Measurements from ENCODE around the gene ACSM6.
"Not testable (repeated sequence)": the region's sequence is repeated elsewhere in the genome, so short reads cannot be mapped to it uniquely, and the experiment has no call there.

Gene ACSM6

GRCh38 chr10:95193944-95194343 lies at the start of gene ACSM6:
Gene ACSM6 (plus strand): TSS chr10:95194238. CDS start chr10:95194486, 248 bp downstream.
- no peak for DNase-seq (ENCODE audit: low read depth in 1 of 2, low spot score in 1 of 2)

DNA sequence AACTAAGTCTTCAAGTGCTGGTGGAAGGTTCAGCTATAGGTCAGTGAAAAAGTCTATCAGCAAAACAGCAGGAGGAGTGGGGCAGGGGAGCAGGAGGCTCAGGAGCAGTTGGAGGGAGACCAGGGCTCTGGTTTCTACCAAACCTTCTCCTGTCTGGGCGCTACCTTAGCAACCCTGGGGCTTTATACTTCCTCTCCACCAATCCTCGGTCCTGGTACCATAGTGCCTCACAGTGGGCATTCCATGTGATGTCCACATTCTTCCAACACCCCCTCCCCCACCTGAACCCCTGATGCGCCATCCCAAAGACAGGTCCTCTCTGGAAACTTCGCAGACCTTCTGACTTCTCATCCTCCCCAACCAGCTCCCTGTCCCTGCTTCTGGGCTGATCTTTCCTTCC lies 25.3 kb upstream of the ACSM6 start:
- DNase-seq (ENCODE audit: low read depth in 1 of 2, low spot score in 1 of 2): no peak

DNA sequence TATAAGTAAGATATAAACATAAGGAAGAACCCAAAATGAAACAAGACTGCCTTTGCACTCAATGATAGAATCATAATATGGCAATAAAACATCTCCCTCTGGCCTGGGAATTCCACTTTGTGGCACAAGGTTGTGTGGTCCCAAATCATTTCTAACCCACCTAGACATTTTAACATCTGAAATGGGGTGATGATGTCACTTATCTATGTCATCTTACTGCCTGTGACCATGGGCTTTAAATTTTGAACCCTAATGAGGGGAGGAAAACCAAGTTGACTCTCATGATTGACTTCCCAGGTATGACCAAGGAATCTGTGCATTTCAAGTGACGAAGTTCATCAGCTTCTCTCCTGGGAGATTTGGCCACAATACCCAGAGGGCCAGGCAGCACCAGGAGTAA lies 24.5 kb upstream of the ACSM6 start:
- no peak for DNase-seq (ENCODE audit: low read depth in 1 of 2, low spot score in 1 of 2)

DNA sequence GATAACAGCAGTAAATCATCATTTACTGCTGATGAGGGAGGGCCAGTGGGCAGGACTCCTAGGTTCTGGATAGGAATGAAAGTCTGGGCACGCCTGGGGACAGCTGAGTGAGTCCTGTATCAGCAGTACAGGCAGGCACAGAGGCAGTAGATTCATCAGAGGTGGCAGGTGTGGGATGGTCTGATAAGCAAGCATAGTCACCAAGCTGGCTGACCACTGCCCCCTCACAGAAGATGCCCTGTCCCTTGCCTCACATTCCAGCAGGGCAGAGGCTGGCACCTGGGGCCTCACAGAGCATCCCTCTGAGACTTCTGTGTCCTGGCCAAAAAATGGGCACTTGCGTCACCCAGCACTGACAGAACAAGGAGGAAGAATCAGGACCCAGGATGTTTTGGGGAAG lies 23.2 kb upstream of the ACSM6 start:
- DNase-seq (ENCODE audit: low read depth in 1 of 2, low spot score in 1 of 2): no peak

DNA sequence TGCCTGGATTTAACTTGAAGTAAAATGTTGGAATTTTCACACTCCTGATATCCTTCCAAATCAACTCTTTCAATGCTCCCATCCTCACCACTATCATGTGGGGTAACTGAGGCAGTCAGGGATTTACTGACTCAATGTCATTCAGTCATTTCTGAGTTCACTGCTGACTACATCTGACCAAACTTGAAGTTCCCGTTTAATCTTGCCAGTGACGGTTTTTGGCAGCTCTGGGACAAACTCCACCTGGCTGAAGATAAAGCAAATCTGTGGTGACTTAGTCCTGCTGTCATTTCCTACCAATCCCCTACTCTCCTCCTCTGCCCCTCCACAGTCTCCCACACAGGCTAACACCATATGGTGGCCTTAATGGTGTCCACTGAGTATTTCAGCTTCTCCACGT lies 22.7 kb upstream of the ACSM6 start:
- no peak for DNase-seq (ENCODE audit: low read depth in 1 of 2, low spot score in 1 of 2)

- no peak for DNase-seq (ENCODE audit: low read depth in 1 of 2, low spot score in 1 of 2)
Observed at GRCh38 chr10:95172851-95173250, 21.2 kb upstream of the ACSM6 start.

GRCh38 chr10:95176101-95176500 lies 17.9 kb upstream of the ACSM6 start:
- DNase-seq (ENCODE audit: low read depth in 1 of 2, low spot score in 1 of 2): no peak

GRCh38 chr10:95177429-95177828 lies 16.6 kb upstream of the ACSM6 start:
- no peak for DNase-seq (ENCODE audit: low read depth in 1 of 2, low spot score in 1 of 2)

DNA sequence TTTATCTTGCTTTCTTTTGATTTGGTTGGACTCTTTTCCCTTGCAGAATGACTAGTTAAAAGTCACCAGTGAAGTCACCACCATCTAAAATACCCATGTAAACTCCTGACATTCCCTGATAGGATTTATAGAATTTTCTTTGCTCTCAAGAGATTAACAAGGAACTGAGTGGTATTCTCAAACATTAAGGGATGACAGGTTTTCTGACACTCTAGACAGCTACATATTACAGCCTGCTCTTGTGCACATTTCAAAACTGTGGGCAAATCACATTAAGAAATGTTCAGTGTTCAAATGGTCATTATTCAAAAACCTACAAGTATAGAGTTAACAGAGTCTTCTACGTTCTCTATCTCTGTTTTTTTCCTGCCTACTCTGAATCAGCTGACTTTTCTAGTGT lies 15.8 kb upstream of the ACSM6 start:
- DNase-seq (ENCODE audit: low read depth in 1 of 2, low spot score in 1 of 2): no peak

DNA sequence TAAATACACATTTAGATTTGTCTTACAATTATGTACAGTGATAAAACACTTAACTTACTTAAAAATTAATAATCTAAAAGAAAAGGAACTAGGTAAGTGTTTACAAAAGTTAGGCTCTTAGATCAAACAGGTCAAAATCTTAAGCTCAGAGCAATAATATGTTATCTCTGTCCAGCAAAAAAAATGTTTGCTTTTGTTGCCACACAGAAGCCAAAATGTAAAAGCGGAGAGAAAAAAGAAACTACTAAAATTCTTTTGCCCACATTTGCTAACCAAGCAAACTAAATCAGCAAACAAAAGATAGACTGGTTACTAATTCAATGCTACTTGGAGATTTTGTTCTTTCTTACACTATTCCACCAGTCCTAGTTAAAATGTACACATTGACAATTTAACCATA lies 15.2 kb upstream of the ACSM6 start:
- no peak for DNase-seq (ENCODE audit: low read depth in 1 of 2, low spot score in 1 of 2)

DNA sequence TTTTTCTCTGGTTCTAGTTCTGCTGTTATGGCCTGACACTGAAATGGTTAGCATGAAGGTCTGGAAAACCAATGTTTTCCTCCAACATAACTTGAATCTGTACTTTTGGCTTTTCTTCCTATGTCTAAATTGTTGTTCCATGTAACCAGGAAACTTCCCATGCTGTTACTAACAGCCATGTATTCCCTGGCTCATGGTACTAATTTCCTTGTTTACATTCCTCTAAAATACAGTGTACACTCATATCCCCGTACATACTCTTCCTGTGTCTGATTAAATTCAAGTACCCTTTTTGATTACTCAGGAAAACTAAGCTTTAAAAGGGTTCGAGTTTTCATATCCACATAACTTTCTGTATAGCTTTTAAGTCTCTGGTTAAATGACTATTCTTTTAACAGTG lies 12.3 kb upstream of the ACSM6 start:
- no peak for DNase-seq (ENCODE audit: low read depth in 1 of 2, low spot score in 1 of 2)

DNA sequence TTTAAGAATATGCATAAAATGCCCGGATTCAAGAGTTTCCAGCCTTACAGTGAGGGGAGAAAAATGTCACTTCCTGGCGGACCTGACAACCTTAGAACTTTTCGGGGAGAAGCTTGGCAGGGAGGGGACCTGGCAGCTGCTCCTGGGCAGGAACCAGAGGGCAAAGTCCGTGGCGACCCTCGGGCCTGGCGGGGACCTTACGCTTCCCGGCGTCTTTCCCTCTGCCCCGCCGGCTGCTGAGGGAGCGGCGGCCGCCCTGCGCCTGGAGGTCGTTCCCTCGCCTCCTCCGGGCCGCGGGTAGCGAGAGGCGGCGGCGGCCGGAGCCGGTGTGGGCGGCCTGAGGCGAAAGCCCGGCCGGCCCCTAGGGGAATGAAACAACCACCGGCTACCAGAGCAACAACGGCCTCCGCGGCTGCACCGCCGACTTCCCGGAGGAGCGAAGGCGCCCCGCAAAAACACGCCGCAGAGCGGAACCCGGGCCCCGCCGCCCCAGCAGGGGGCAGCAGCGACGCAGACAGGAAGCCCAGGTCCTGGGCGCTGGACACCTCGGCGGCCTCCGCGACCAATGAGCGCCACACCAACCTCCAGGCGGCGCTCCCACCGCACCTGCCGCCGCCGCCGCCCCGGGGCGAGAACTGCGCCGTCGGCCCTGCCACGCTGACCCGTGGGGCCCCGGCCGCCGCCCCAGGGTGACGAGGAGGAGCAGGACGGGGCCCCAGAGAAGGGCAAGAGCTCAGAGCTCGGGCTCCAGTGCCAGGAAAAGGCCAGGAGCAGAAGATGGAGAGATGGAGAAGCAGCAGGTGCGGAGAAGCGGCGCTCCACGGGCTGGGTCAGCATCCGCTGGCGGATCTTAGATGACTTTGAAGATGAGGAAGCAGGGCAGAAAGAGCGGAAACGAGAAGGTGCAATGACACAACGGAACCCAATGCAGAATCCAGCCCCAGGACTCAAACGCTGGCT lies 10.5 kb upstream of the ACSM6 start:
- peak; percentile 29 to 50 for DNase-seq (ENCODE audit: low read depth in 1 of 2, low spot score in 1 of 2)

DNA sequence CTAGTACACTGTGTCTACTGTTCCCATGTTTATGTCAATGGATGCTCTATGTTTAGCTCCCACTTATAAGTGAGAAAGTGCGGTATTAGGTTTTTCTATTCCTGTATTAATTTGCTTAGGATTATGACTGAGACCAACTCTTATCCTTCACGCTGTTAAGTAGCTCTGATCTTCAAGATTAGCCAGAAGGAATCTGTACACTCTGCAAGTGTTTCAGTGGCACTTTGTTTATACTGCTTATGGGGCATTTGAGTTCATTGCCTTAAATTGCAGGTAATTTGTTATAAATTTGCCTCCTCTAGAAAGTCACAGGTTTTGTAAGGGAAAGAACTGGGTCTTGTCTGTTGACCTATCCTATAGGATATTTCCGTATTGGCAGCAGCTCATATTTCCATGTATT lies 6.4 kb upstream of the ACSM6 start:
- DNase-seq (ENCODE audit: low read depth in 1 of 2, low spot score in 1 of 2): no peak

- no peak for DNase-seq (ENCODE audit: low read depth in 1 of 2, low spot score in 1 of 2)
Observed at GRCh38 chr10:95188593-95188992, 5.4 kb upstream of the ACSM6 start.

DNA sequence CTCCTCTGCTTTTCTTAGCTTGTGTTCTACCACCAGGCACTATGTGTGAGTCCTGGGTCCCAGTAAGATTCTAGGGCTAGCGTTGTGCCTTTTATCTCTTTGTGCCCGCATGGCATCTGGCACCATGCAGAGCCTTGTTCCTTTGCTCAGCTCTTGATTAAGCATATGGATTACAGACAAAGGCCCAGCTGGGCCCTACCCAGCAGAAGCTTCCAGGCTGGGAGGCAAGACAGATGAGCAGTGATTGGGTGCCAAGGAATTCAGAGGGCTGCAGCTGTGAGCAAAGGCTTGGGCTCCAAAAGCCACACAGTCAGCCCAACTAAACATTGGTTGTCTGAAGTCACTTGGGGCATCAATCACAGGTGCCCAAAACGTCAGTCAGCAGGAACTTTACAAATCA lies 2.0 kb downstream of the ACSM6 start:
- DNase-seq (ENCODE audit: low read depth in 1 of 2, low spot score in 1 of 2): no peak

DNA sequence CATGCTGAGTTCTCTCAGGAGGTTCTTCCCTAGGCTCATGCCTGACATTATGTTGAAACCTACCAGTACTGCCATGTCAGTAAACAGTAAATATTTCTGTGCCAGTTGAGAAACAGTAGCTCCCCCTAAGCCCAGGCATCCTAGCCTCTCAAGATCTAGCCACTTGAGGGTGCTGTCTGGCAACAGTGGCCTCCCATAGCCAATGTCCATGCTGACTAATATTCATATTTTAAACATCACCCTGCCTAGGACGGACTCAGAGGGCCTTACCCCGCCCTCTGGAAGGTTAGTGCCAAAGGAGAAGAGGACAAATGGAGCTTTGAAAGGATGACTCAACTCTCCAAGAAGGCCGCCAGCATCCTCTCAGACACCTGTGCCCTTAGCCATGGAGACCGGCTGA lies 7.7 kb downstream of the ACSM6 start:
- no peak for DNase-seq (ENCODE audit: low read depth in 1 of 2, low spot score in 1 of 2)

DNA sequence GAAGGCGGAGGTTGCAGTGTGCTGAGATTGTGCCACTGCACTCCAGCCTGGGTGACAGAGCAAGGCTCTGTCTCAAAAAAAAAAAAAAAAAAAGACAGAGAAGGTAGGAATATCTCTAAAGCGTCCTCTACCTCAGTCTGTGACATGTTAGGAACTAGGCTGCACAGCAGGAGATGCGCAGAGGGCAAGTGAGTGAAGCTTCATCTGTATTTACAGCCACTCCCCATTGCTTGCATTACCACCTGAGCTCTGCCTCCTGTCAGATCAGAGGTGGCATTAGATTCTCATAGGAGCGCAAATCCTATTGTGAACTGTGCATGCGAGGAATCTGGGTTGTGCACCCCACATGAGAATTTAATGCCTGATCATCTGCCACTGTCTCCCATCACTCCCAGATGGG lies 8.8 kb downstream of the ACSM6 start:
- DNase-seq (ENCODE audit: low read depth in 1 of 2, low spot score in 1 of 2): not testable (repeated sequence)

- no peak for DNase-seq (ENCODE audit: low read depth in 1 of 2, low spot score in 1 of 2)
Observed at GRCh38 chr10:95208702-95209391, 14.8 kb downstream of the ACSM6 start.

- DNase-seq (ENCODE audit: low read depth in 1 of 2, low spot score in 1 of 2): no peak
Observed at GRCh38 chr10:95209509-95210127, 15.6 kb downstream of the ACSM6 start.

- no peak for DNase-seq (ENCODE audit: low read depth in 1 of 2, low spot score in 1 of 2)
Observed at GRCh38 chr10:95211606-95212279, 17.7 kb downstream of the ACSM6 start.

DNA sequence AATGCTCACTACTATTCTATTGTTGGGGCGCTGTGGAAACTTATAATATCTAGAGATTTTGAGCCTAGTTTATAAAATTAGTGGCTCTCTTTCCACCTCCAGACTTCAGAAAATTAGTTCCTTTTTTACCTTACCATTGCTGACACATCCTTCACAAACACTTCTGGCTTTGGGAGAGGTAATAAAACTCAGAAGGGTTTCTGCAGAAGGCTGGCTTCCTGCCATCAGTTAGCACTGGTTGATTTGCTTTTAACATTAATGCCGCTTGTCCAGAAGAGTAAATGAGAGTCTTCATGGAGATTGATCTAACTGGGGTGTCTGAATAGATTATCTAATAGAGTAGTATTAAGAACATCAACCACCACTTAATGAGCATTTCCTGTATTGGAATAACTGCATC lies 20.3 kb downstream of the ACSM6 start:
- no peak for DNase-seq (ENCODE audit: low read depth in 1 of 2, low spot score in 1 of 2)

Measured in activated CD4-positive, alpha-beta T cell treated with anti-CD3 and anti-CD28 coated beads, Interleukin-2, amount 50 U/mL, for 24 hours (primary cell).